GM21786 (cell line): ENCODE results near the gene GTF3C4.

ENCODE experiments used
- ATAC-seq: cut with Tn5 transposase; IDR thresholded peaks from one replicate; pipeline ENCODE4 v1.9.1; 2021; ENCODE audit not compliant: unreplicated experiment

Gene GTF3C4

GRCh38 chr9:132730054-132731033 is 60.1 kb downstream of the GTF3C4 start:
- ATAC-seq, result no peak

- no peak for ATAC-seq
Observed at GRCh38 chr9:132731230-132731629, 61.0 kb downstream of the GTF3C4 start.

- no peak for ATAC-seq
Observed at GRCh38 chr9:132732326-132733259, 62.3 kb downstream of the GTF3C4 start.

GRCh38 chr9:132733260-132733815 is 63.1 kb downstream of the GTF3C4 start:
- no peak for ATAC-seq

GRCh38 chr9:132739710-132740310 is 69.5 kb downstream of the GTF3C4 start:
- no peak for ATAC-seq

GRCh38 chr9:132740526-132741309 is 70.5 kb downstream of the GTF3C4 start:
- ATAC-seq, result no peak

- no peak for ATAC-seq
Observed at GRCh38 chr9:132742821-132743311, 72.6 kb downstream of the GTF3C4 start.

GRCh38 chr9:132743931-132744479 is 73.7 kb downstream of the GTF3C4 start:
- ATAC-seq, result no peak
